ENCODE results near the gene SPATA31A7.
"Not testable (repeated sequence)": the region's sequence is repeated elsewhere in the genome, so short reads cannot be mapped to it uniquely, and the experiment has no call there.

SPATA31A7 gene
- 0 reads per million in 2 donors for total RNA-seq

DNA sequence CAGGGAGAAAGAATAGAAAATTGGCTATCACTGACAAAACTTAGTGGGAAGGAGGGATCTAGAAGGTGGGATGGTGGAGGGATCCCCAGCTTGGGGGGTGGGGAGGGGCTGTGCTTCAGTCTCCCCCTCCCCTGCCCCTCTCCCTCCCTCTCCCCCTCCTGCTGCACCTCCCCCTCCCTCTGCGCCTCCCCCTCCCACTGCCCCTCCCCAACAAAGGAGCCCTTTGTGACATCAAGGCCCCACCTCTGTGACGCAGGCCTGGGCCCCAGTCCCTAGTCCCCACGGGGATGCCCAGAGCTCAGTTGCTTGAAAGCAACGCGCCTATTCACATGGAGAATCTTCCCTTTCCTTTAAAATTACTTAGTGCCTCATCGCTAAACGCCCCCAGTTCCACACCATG lies at the start of gene SPATA31A7:
Gene SPATA31A7 (plus strand): TSS at position 301 of the 400 bp plus-strand sequence. CDS start 29 bp downstream, at position 330.
- not testable (repeated sequence) for DNase-seq

DNA sequence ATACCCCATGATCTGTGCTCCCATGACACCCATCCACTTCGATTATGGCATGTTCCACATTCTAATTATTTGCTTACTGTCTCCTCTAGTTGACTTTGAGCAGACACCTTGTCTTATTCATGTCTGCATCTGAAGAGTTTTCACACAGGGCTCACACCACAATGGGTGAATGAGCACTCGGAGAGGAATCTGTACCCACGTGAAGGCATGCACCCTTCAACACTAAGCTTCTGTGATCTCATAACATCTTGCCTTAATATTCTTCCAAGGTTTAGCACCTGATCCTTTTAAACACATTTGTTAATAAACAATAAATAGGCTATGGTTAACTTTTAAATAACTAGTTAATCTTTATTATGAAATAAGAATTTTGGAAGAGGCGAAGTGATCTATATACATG lies 36.6 kb downstream of the SPATA31A7 start:
- not testable (repeated sequence) for DNase-seq
